GM23338 (cell line): ENCODE measurements around the gene HS1BP3. TPM values are rescaled to one million over a fixed set of nuclear protein-coding genes. Genes with fewer than 3 reads are reported as not detected.

Experiments
- ATAC-seq: fragments of 200-7000 bp; cut with Tn5 transposase; 3 replicates; pipeline ENCODE4 v1.9.1; 2020
- DNase-seq: peaks from one replicate; pipeline ENCODE4 v3.0.0-alpha.2; 2015; ENCODE audit warnings: low spot score
- H2AFZ ChIP-seq: fragments of 200-600 bp; sonication (generic); 2 replicates; pipeline ENCODE4 v1.8.0; 2016; ENCODE audit warnings: antibody characterized with exemption, mild to moderate bottlenecking, moderate library complexity
- H3F3A ChIP-seq: fragments of 200-600 bp; sonication (generic); replicated peaks from 2 replicates; pipeline ENCODE4 v1.8.0; 2017; ENCODE audit warnings: antibody characterized with exemption, mixed run types, low read depth
- H3K27ac ChIP-seq: fragments of 200-600 bp; sonication (generic); 2 replicates; pipeline ENCODE4 v1.6.1; 2016; ENCODE audit warnings: low read depth
- H3K27me3 ChIP-seq: fragments of 200-600 bp; sonication (generic); 2 replicates; pipeline ENCODE4 v1.8.0; 2016; ENCODE audit warnings: mild to moderate bottlenecking, mixed run types, moderate library complexity; ENCODE audit not compliant: insufficient read depth
- H3K36me3 ChIP-seq: fragments of 200-600 bp; sonication (generic); 2 replicates; pipeline ENCODE4 v1.8.0; 2016; ENCODE audit warnings: mild to moderate bottlenecking; ENCODE audit not compliant: insufficient read depth
- H3K4me1 ChIP-seq: fragments of 200-600 bp; sonication (generic); 2 replicates; pipeline ENCODE4 v1.8.0; 2016; ENCODE audit warnings: mild to moderate bottlenecking, moderate library complexity; ENCODE audit not compliant: insufficient read depth
- H3K4me2 ChIP-seq: fragments of 200-600 bp; sonication (generic); 2 replicates; pipeline ENCODE4 v1.7.1; 2017; ENCODE audit warnings: mixed run types
- H3K4me3 ChIP-seq: fragments of 200-600 bp; sonication (generic); 2 replicates; pipeline ENCODE4 v1.6.1; 2016; ENCODE audit warnings: mixed run types
- H3K79me2 ChIP-seq: fragments of 200-600 bp; sonication (generic); replicated peaks from 2 replicates; pipeline ENCODE4 v1.8.0; 2017; ENCODE audit warnings: mild to moderate bottlenecking; ENCODE audit not compliant: insufficient read depth
- H3K9me2 ChIP-seq: fragments of 200-600 bp; sonication (generic); 2 replicates; pipeline ENCODE4 v1.8.0; 2017; ENCODE audit not compliant: insufficient read depth
- H4K20me1 ChIP-seq: fragments of 200-600 bp; sonication (generic); replicated peaks from 2 replicates; pipeline ENCODE4 v1.8.0; 2017; ENCODE audit warnings: mild to moderate bottlenecking; ENCODE audit not compliant: insufficient read depth
- H3K27ac Mint-ChIP-seq: 2 replicates; pipeline ENCODE4 v1.8.0; 2020; ENCODE audit warnings: inconsistent platforms, mild to moderate bottlenecking, moderate library complexity, mixed read lengths
- H3K27me3 Mint-ChIP-seq: 3 replicates; pipeline ENCODE4 v1.8.0; 2022; ENCODE audit warnings: low read depth, mild to moderate bottlenecking, moderate library complexity, mixed read lengths, inconsistent platforms; ENCODE audit not compliant: insufficient read depth, poor library complexity
- H3K36me3 Mint-ChIP-seq: 3 replicates; pipeline ENCODE4 v1.8.0; 2021; ENCODE audit warnings: low read depth, mild to moderate bottlenecking, inconsistent platforms, moderate library complexity, mixed read lengths
- H3K4me1 Mint-ChIP-seq: 3 replicates; pipeline ENCODE4 v1.8.0; 2020; ENCODE audit warnings: mild to moderate bottlenecking, inconsistent platforms, mixed read lengths
- H3K4me3 Mint-ChIP-seq: 3 replicates; pipeline ENCODE4 v1.8.0; 2021; ENCODE audit warnings: moderate library complexity, mild to moderate bottlenecking, inconsistent platforms, mixed read lengths
- H3K9me3 Mint-ChIP-seq: 3 replicates; pipeline ENCODE4 v1.8.0; 2020; ENCODE audit warnings: moderate library complexity, mild to moderate bottlenecking, inconsistent platforms, mixed read lengths
- CREB1 ChIP-seq: fragments of 250-450 bp; sonication (Bioruptor Pico); IDR thresholded peaks from 2 replicates; pipeline ENCODE4 v1.5.0; 2020; ENCODE audit warnings: low read depth, mild to moderate bottlenecking, moderate library complexity
- EZH2 ChIP-seq: fragments of 200-600 bp; sonication (generic); IDR thresholded peaks from one replicate; pipeline ENCODE4 v1.8.0; 2017; ENCODE audit warnings: antibody characterized with exemption, mild to moderate bottlenecking, low read depth; ENCODE audit not compliant: unreplicated experiment
- EZH2phosphoT487 ChIP-seq: fragments of 200-600 bp; sonication (generic); IDR thresholded peaks from one replicate; pipeline ENCODE4 v1.8.1; 2018; ENCODE audit warnings: antibody characterized with exemption; ENCODE audit not compliant: unreplicated experiment
- NANOG ChIP-seq: IDR thresholded peaks from 2 replicates; pipeline ENCODE4 v1.6.1; 2016; ENCODE audit warnings: antibody characterized with exemption, borderline replicate concordance
- STAT1 ChIP-seq: IDR thresholded peaks from one replicate; pipeline ENCODE4 v1.6.1; 2016; ENCODE audit warnings: antibody characterized with exemption; ENCODE audit not compliant: unreplicated experiment
- ZNF331 ChIP-seq: fragments of 250-450 bp; sonication (Bioruptor Pico); IDR thresholded peaks from 2 replicates; pipeline ENCODE4 v1.5.0; 2020; ENCODE audit warnings: low read depth, mild to moderate bottlenecking, moderate library complexity
- polyA plus RNA-seq: library from polyadenylated mRNA; unstranded; fragments of >200 nt; fragmentation: Nextera tagmentation; extraction: Ambion mirVana; gene quantifications from 2 replicates; pipeline ENCODE4 v1.2.1, GENCODE V29; 2016
- total RNA-seq: library from RNA; depleted of rRNA; stranded (reverse); fragments of >200 nt; shearing (Covaris generic); gene quantifications from 2 replicates; pipeline ENCODE4 v1.2.3, GENCODE V29; 2014
- TF ChIP-seq, protein P1 (sequence below): IDR thresholded peaks from one replicate; pipeline ENCODE4 v1.6.1; 2018; ENCODE audit warnings: antibody characterized with exemption; ENCODE audit not compliant: unreplicated experiment

Gene HS1BP3
- total and polyA plus RNA-seq, 2 experiments from 2014 or later = 7.2 to 15.0 TPM

DNA sequence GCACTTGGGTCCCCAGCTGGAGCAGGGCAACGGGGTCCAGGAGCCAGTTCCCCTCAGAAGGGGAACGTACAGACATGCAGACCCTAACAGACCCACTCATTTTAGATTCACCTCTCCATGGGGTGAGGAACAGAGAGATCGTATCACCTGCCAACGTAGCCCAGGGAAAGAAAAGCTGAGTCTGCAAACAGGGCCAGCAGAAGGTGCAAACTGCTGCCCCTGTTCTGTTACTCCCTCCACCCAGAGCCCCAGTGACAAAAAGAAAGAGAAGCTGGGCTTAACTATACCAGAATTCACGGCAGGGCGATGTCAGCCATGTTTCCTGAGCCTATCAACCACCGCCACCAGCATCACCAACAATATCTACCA is 817 bp upstream of the HS1BP3 start (continued):
- TF ChIP-seq, protein P1, sequence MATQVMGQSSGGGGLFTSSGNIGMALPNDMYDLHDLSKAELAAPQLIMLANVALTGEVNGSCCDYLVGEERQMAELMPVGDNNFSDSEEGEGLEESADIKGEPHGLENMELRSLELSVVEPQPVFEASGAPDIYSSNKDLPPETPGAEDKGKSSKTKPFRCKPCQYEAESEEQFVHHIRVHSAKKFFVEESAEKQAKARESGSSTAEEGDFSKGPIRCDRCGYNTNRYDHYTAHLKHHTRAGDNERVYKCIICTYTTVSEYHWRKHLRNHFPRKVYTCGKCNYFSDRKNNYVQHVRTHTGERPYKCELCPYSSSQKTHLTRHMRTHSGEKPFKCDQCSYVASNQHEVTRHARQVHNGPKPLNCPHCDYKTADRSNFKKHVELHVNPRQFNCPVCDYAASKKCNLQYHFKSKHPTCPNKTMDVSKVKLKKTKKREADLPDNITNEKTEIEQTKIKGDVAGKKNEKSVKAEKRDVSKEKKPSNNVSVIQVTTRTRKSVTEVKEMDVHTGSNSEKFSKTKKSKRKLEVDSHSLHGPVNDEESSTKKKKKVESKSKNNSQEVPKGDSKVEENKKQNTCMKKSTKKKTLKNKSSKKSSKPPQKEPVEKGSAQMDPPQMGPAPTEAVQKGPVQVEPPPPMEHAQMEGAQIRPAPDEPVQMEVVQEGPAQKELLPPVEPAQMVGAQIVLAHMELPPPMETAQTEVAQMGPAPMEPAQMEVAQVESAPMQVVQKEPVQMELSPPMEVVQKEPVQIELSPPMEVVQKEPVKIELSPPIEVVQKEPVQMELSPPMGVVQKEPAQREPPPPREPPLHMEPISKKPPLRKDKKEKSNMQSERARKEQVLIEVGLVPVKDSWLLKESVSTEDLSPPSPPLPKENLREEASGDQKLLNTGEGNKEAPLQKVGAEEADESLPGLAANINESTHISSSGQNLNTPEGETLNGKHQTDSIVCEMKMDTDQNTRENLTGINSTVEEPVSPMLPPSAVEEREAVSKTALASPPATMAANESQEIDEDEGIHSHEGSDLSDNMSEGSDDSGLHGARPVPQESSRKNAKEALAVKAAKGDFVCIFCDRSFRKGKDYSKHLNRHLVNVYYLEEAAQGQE = no peak
- TF ChIP-seq EZH2 = no peak

DNA sequence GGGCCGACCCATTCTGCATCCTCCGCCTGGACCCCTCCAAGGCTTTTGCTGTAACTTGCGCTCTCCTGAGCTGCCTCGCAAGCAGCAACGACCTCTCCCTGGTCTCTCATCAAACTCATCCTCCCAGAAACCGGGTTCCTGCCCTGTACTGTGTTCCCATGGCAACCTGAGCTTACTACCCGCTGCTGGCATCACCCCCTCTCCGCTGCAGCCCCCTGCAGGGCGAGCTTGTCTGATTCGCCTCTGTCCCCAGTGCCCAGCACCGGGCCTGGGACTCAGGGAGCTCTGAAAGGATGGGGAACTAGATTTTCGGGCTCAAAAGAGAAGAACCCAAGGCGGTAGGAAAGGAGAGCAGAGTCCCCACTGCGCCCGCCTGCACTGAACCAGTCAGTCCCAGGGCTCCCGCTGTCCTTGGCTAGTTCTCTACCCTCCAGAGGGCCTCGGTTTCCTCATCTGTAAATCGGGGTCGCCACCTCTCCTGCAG is 463 bp downstream of the HS1BP3 start:
- Mint-ChIP-seq H3K36me3 (no peaks in the 10 kb centered on the region; the same call in 2 of the 3 replicates), H3K27me3 (peaks cover 14% of the 10 kb centered on the region), H3K4me3 (peak overlapping the region; percentile 77), H3K9me3 (no peaks in the 10 kb centered on the region; the same call in 2 of the 3 replicates), H3K4me1 (peaks cover 26% of the 10 kb centered on the region), H3K27ac (no peak overlapping the region)
- no peaks in the 10 kb centered on the region for H3K9me2 ChIP-seq
- H3K4me2 ChIP-seq = peak overlapping the region; percentile 94
- peaks cover 14% of the 10 kb centered on the region for H3K4me1 ChIP-seq
- TF ChIP-seq EZH2phosphoT487 = no peak
- TF ChIP-seq NANOG = no peak
- no peak for TF ChIP-seq CREB1
- no peak for TF ChIP-seq STAT1
- TF ChIP-seq ZNF331 (CRISPR knock-in tag) = no peak
- TF ChIP-seq, protein P1 = no peak
- DNase-seq (peak; percentile 73), ATAC-seq (peak; percentile 16)
- peaks cover 10% of the 10 kb centered on the region; the same call in 1 of the 2 replicates for H3K27me3 ChIP-seq
- H3K79me2 ChIP-seq = no peaks in the 10 kb centered on the region
- H3F3A ChIP-seq = no peaks in the 10 kb centered on the region
- H3K27ac ChIP-seq = no peak overlapping the region
- H3K4me3 ChIP-seq = peak overlapping the region; percentile 81
- no peaks in the 10 kb centered on the region for H4K20me1 ChIP-seq
- no peaks in the 10 kb centered on the region for H3K36me3 ChIP-seq
- H2AFZ ChIP-seq = peak overlapping the region; percentile 95
